Astrocyte (in vitro differentiated cells and primary cell): ENCODE measurements around the gene PREX1. TPM values are rescaled to one million over a fixed set of nuclear protein-coding genes. Genes with fewer than 3 reads are reported as not detected.

Experiments used
- DNase-seq: peaks from one replicate; pipeline ENCODE4 v3.0.0-alpha.2; 2010; ENCODE audit warnings: low read depth
- FAIRE-seq: peaks from 2 replicates; lab custom pipeline; 2011; peaks lifted over from hg19 to GRCh38; lab: Jason Lieb, UNC
- H2AFZ ChIP-seq: 2 replicates; pipeline ENCODE4 v1.6.0; 2012; ENCODE audit warnings: low read depth, low read length, inconsistent platforms
- H3K27ac ChIP-seq: 2 replicates; pipeline ENCODE4 v1.5.1; 2011; ENCODE audit warnings: low read depth, low read length, inconsistent platforms
- H3K27me3 ChIP-seq: 2 replicates; pipeline ENCODE4 v1.6.0; 2011; ENCODE audit warnings: low read length, inconsistent platforms; ENCODE audit not compliant: insufficient read depth
- H3K36me3 ChIP-seq: 2 replicates; pipeline ENCODE4 v1.5.1; 2011; ENCODE audit warnings: low read length, inconsistent platforms; ENCODE audit not compliant: insufficient read depth
- H3K4me1 ChIP-seq: 2 replicates; pipeline ENCODE4 v1.5.1; 2011; ENCODE audit warnings: low read length, inconsistent platforms; ENCODE audit not compliant: insufficient read depth
- H3K4me2 ChIP-seq: 2 replicates; pipeline ENCODE4 v1.6.0; 2012; ENCODE audit warnings: low read length, inconsistent platforms
- H3K4me3 ChIP-seq: 2 replicates; pipeline ENCODE4 v1.5.1; 2011; ENCODE audit warnings: low read depth, mild to moderate bottlenecking, low read length, inconsistent platforms; ENCODE audit not compliant: insufficient read depth
- H3K79me2 ChIP-seq: 2 replicates; pipeline ENCODE4 v1.6.0; 2012; ENCODE audit warnings: mild to moderate bottlenecking, low read length, inconsistent platforms; ENCODE audit not compliant: insufficient read depth
- H3K9ac ChIP-seq: 2 replicates; pipeline ENCODE4 v1.6.0; 2012; ENCODE audit warnings: mild to moderate bottlenecking, low read length, inconsistent platforms
- H3K9me3 ChIP-seq: 2 replicates; pipeline ENCODE4 v1.5.1; 2012; ENCODE audit warnings: low read depth, mild to moderate bottlenecking, low read length, inconsistent platforms; ENCODE audit not compliant: insufficient read depth
- H4K20me1 ChIP-seq: 2 replicates; pipeline ENCODE4 v1.6.0; 2012; ENCODE audit warnings: low read length, inconsistent platforms; ENCODE audit not compliant: insufficient read depth
- H3K27ac Mint-ChIP-seq: one replicate; pipeline ENCODE4 v1.8.0; 2021; ENCODE audit warnings: mild to moderate bottlenecking, mixed read lengths; ENCODE audit not compliant: unreplicated experiment
- H3K27me3 Mint-ChIP-seq: one replicate; pipeline ENCODE4 v1.8.0; 2021; ENCODE audit warnings: low read depth, mixed read lengths; ENCODE audit not compliant: unreplicated experiment
- H3K36me3 Mint-ChIP-seq: one replicate; pipeline ENCODE4 v1.8.0; 2021; ENCODE audit warnings: low read depth, mixed read lengths; ENCODE audit not compliant: unreplicated experiment
- H3K4me1 Mint-ChIP-seq: one replicate; pipeline ENCODE4 v1.8.0; 2021; ENCODE audit warnings: low read depth, mixed read lengths; ENCODE audit not compliant: unreplicated experiment
- H3K4me3 Mint-ChIP-seq: one replicate; pipeline ENCODE4 v1.8.0; 2021; ENCODE audit warnings: mild to moderate bottlenecking, moderate library complexity, mixed read lengths; ENCODE audit not compliant: unreplicated experiment
- H3K9me3 Mint-ChIP-seq: one replicate; pipeline ENCODE4 v1.8.0; 2021; ENCODE audit warnings: mild to moderate bottlenecking, mixed read lengths; ENCODE audit not compliant: unreplicated experiment
- EZH2 ChIP-seq: IDR thresholded peaks from 2 replicates; pipeline ENCODE4 v1.6.1; 2012; ENCODE audit warnings: mild to moderate bottlenecking, low read length, inconsistent platforms; ENCODE audit not compliant: insufficient read depth
- total RNA-seq: library from RNA; stranded (reverse); gene quantifications from 2 replicates; pipeline ENCODE4 v1.2.1, GENCODE V29; 2021
- TF ChIP-seq, protein P1 (sequence below): IDR thresholded peaks from 2 replicates; pipeline ENCODE4 v1.5.1; 2011; ENCODE audit warnings: low read depth, mild to moderate bottlenecking, inconsistent platforms, low read length, moderate library complexity; ENCODE audit not compliant: insufficient read depth

PREX1 gene
- total RNA-seq, 1 donor from 2014 or later = 3.5 TPM

DNA sequence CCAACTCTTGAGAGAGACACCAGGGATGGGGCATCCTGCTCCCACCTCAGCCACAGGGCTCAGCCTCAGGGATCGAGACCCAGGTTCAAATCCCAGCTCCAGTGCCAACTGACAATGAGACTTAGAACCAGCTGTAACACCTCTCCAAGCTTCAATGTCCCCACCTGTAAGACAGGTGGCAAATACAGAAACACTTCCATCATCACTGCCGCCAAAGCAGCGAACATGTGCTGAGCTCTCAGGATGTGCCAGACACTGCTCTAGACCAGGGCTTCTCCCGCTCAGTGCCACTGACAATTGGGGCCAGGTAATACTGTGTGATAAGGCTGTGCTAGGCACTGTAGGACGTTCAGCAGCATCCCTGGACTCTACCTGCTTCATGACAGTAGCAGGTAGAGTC lies 22.1 kb downstream of the PREX1 start:
- no peak overlapping the region for H3K27ac Mint-ChIP-seq
- no peak for FAIRE-seq
- H3K4me2 ChIP-seq = no peak overlapping the region
- H3K79me2 ChIP-seq = peaks cover 10% of the 10 kb centered on the region
- H3K36me3 Mint-ChIP-seq = peaks cover 11% of the 10 kb centered on the region
- no peak overlapping the region for H3K4me3 ChIP-seq
- H3K4me3 Mint-ChIP-seq = no peak overlapping the region
- H3K4me1 Mint-ChIP-seq = no peaks in the 10 kb centered on the region
- no peaks in the 10 kb centered on the region for H3K36me3 ChIP-seq
- TF ChIP-seq EZH2 = no peak
- TF ChIP-seq, protein P1, sequence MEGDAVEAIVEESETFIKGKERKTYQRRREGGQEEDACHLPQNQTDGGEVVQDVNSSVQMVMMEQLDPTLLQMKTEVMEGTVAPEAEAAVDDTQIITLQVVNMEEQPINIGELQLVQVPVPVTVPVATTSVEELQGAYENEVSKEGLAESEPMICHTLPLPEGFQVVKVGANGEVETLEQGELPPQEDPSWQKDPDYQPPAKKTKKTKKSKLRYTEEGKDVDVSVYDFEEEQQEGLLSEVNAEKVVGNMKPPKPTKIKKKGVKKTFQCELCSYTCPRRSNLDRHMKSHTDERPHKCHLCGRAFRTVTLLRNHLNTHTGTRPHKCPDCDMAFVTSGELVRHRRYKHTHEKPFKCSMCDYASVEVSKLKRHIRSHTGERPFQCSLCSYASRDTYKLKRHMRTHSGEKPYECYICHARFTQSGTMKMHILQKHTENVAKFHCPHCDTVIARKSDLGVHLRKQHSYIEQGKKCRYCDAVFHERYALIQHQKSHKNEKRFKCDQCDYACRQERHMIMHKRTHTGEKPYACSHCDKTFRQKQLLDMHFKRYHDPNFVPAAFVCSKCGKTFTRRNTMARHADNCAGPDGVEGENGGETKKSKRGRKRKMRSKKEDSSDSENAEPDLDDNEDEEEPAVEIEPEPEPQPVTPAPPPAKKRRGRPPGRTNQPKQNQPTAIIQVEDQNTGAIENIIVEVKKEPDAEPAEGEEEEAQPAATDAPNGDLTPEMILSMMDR = no peak
- H3K4me1 ChIP-seq = no peaks in the 10 kb centered on the region
- no peaks in the 10 kb centered on the region for H3K27me3 ChIP-seq
- H2AFZ ChIP-seq = no peak overlapping the region
- peaks cover 17% of the 10 kb centered on the region for H3K27me3 Mint-ChIP-seq
- DNase-seq = no peak
- no peaks in the 10 kb centered on the region for H3K9me3 ChIP-seq
- peaks cover 40% of the 10 kb centered on the region for H4K20me1 ChIP-seq
- H3K27ac ChIP-seq = no peak overlapping the region
- H3K9me3 Mint-ChIP-seq = peaks cover 19% of the 10 kb centered on the region
- no peak overlapping the region for H3K9ac ChIP-seq

DNA sequence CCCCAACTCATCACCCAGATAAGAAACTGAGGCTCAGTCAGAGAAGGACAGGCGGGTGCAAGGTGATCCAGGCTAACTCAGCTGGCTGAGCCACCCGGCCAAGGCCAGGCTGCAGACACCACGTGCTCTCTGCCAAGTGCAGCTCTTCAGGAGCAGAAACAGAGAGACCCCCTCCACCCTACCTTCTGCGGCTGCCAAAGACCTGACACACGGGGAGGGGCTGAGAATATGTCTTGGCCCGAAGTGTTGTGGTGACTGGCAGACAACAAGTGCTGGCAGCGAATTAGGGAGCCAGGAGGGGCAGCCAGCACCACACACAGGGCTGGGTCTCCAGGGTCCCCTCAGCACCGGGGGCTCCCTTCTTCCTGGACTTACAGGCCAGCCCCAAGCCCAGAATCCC lies 22.5 kb downstream of the PREX1 start:
- Mint-ChIP-seq H3K27ac (no peak overlapping the region), H3K4me1 (no peaks in the 10 kb centered on the region)

More for the DNA sequence above, 22.5 kb downstream of the PREX1 start:
- H3K4me3 ChIP-seq = no peak overlapping the region
- Mint-ChIP-seq H3K27me3 (peaks cover 17% of the 10 kb centered on the region), H3K9me3 (peaks cover 19% of the 10 kb centered on the region), H3K36me3 (peaks cover 11% of the 10 kb centered on the region), H3K4me3 (no peak overlapping the region)
- no peaks in the 10 kb centered on the region for H3K9me3 ChIP-seq
- H3K4me1 ChIP-seq = no peaks in the 10 kb centered on the region
- H3K27me3 ChIP-seq = no peaks in the 10 kb centered on the region
- H4K20me1 ChIP-seq = peaks cover 40% of the 10 kb centered on the region
- TF ChIP-seq EZH2 = no peak
- TF ChIP-seq, protein P1 = no peak
- FAIRE-seq = no peak
- DNase-seq = no peak
- H3K36me3 ChIP-seq = no peaks in the 10 kb centered on the region
- H3K27ac ChIP-seq = no peak overlapping the region
- no peak overlapping the region for H3K9ac ChIP-seq
- no peak overlapping the region for H3K4me2 ChIP-seq
- no peak overlapping the region for H2AFZ ChIP-seq
- H3K79me2 ChIP-seq = peaks cover 10% of the 10 kb centered on the region
